ENCODE data around the gene SLC24A5.
A peak's percentile ranks its signal among the peaks of the same experiment; 100 is the strongest.

DNA sequence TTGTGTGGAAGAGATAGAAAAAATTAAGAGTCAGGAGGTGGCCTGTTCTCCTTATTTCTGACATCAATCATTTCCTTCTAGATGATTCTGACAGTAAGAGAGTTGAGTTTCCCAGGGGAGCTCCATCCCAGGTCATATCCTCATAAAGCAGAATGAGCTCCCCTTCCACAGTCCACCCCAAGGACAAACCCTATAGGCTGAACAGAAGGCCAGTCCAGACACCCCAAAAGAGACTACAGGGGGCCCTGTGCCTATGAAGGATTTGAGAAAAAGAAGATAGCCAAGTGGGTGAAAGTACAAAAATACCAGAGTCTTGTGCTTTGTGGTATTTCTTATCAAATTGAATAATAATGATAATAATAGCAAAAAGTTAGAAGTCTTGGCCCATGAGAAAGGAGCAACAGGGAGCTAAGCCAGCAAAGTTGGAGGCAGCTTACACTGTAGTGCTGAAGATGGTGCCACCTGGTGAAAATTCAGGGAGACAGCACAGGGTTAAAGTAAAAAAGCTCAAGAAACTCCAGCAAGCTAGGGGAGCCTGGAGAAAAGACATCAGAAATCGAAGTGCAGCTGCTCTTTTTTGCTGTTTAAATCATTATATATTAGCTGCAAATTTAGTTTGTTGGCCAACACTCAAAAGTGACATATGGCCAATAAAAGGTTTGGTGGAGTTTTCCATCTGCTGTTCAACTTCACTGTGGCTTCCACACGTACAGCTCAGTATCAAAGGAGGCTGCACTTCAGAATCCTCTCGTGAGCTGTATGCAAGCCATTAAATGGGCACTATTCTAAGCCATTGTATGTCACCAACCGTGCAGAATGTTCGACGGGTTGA, 35.8 kb upstream of the SLC24A5 start:
- TF ChIP-seq CREB1 (CRISPR knock-in tag; IDR thresholded peaks at IDR 0.05) (no peak), CREM (CRISPR knock-in tag; IDR thresholded peaks at IDR 0.05) (no peak), ZNF219 (CRISPR knock-in tag; IDR thresholded peaks at IDR 0.05; ENCODE audit: borderline replicate concordance) (no peak), ATF1 (CRISPR knock-in tag; IDR thresholded peaks at IDR 0.05) (no peak), ESRRA (CRISPR knock-in tag; IDR thresholded peaks at IDR 0.05; ENCODE audit: borderline replicate concordance) (no peak), FOXP1 (CRISPR knock-in tag; IDR thresholded peaks at IDR 0.05; ENCODE audit: borderline replicate concordance) (no peak)
- TF ChIP-seq, protein P1, sequence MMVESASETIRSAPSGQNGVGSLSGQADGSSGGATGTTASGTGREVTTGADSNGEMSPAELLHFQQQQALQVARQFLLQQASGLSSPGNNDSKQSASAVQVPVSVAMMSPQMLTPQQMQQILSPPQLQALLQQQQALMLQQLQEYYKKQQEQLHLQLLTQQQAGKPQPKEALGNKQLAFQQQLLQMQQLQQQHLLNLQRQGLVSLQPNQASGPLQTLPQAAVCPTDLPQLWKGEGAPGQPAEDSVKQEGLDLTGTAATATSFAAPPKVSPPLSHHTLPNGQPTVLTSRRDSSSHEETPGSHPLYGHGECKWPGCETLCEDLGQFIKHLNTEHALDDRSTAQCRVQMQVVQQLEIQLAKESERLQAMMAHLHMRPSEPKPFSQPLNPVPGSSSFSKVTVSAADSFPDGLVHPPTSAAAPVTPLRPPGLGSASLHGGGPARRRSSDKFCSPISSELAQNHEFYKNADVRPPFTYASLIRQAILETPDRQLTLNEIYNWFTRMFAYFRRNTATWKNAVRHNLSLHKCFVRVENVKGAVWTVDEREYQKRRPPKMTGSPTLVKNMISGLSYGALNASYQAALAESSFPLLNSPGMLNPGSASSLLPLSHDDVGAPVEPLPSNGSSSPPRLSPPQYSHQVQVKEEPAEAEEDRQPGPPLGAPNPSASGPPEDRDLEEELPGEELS (CRISPR knock-in tag; IDR thresholded peaks at IDR 0.05): no peak
- TF ChIP-seq, protein P2, sequence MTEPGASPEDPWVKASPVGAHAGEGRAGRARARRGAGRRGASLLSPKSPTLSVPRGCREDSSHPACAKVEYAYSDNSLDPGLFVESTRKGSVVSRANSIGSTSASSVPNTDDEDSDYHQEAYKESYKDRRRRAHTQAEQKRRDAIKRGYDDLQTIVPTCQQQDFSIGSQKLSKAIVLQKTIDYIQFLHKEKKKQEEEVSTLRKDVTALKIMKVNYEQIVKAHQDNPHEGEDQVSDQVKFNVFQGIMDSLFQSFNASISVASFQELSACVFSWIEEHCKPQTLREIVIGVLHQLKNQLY (CRISPR knock-in tag; IDR thresholded peaks at IDR 0.05): no peak
- TF ChIP-seq, protein P3, sequence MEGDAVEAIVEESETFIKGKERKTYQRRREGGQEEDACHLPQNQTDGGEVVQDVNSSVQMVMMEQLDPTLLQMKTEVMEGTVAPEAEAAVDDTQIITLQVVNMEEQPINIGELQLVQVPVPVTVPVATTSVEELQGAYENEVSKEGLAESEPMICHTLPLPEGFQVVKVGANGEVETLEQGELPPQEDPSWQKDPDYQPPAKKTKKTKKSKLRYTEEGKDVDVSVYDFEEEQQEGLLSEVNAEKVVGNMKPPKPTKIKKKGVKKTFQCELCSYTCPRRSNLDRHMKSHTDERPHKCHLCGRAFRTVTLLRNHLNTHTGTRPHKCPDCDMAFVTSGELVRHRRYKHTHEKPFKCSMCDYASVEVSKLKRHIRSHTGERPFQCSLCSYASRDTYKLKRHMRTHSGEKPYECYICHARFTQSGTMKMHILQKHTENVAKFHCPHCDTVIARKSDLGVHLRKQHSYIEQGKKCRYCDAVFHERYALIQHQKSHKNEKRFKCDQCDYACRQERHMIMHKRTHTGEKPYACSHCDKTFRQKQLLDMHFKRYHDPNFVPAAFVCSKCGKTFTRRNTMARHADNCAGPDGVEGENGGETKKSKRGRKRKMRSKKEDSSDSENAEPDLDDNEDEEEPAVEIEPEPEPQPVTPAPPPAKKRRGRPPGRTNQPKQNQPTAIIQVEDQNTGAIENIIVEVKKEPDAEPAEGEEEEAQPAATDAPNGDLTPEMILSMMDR (IDR thresholded peaks at IDR 0.05): peak; percentile 44; the same call in 1 of the 2 replicates
- TF ChIP-seq, protein P4, sequence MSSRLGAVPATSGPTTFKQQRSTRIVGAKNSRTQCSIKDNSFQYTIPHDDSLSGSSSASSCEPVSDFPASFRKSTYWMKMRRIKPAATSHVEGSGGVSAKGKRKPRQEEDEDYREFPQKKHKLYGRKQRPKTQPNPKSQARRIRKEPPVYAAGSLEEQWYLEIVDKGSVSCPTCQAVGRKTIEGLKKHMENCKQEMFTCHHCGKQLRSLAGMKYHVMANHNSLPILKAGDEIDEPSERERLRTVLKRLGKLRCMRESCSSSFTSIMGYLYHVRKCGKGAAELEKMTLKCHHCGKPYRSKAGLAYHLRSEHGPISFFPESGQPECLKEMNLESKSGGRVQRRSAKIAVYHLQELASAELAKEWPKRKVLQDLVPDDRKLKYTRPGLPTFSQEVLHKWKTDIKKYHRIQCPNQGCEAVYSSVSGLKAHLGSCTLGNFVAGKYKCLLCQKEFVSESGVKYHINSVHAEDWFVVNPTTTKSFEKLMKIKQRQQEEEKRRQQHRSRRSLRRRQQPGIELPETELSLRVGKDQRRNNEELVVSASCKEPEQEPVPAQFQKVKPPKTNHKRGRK (CRISPR knock-in tag; IDR thresholded peaks at IDR 0.05; ENCODE audit: borderline replicate concordance): no peak
- TF ChIP-seq, protein P5, sequence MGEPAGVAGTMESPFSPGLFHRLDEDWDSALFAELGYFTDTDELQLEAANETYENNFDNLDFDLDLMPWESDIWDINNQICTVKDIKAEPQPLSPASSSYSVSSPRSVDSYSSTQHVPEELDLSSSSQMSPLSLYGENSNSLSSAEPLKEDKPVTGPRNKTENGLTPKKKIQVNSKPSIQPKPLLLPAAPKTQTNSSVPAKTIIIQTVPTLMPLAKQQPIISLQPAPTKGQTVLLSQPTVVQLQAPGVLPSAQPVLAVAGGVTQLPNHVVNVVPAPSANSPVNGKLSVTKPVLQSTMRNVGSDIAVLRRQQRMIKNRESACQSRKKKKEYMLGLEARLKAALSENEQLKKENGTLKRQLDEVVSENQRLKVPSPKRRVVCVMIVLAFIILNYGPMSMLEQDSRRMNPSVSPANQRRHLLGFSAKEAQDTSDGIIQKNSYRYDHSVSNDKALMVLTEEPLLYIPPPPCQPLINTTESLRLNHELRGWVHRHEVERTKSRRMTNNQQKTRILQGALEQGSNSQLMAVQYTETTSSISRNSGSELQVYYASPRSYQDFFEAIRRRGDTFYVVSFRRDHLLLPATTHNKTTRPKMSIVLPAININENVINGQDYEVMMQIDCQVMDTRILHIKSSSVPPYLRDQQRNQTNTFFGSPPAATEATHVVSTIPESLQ (CRISPR knock-in tag; IDR thresholded peaks at IDR 0.05): no peak
- TF ChIP-seq, protein P6, sequence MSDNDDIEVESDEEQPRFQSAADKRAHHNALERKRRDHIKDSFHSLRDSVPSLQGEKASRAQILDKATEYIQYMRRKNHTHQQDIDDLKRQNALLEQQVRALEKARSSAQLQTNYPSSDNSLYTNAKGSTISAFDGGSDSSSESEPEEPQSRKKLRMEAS (CRISPR knock-in tag; IDR thresholded peaks at IDR 0.05): no peak
- TF ChIP-seq, protein P7, sequence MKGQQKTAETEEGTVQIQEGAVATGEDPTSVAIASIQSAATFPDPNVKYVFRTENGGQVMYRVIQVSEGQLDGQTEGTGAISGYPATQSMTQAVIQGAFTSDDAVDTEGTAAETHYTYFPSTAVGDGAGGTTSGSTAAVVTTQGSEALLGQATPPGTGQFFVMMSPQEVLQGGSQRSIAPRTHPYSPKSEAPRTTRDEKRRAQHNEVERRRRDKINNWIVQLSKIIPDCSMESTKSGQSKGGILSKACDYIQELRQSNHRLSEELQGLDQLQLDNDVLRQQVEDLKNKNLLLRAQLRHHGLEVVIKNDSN (CRISPR knock-in tag; IDR thresholded peaks at IDR 0.05): no peak

Measured in WTC11 (cell line).